K562 (cell line): ENCODE results near the gene FSTL1. TPM values are rescaled to one million over a fixed set of nuclear protein-coding genes. Genes with fewer than 3 reads are reported as not detected.

Source experiments
- ATAC-seq: fragments of 200-7000 bp; cut with Tn5 transposase; 3 replicates; pipeline ENCODE4 v1.9.1; 2020; ENCODE audit warnings: moderate library complexity
- BruUV-seq: library from RNA; stranded (reverse); fragments of 400-500 nt; replicated peaks from 2 replicates; lab custom pipeline; 2021; lab: Mats Ljungman, UMichigan
- CTCF ChIA-PET: fragments of 300-600 bp; formaldehyde crosslinking; extraction: SDS; loops from one replicate; lab custom pipeline; 2021; ENCODE audit warnings: low intra/inter-chr PET ratio; lab: Yijun Ruan, JAX
- POLR2A ChIA-PET: fragments of 300-600, 350-650 bp; sonication (Branson Sonifier 250); formaldehyde crosslinking; extraction: SDS; loops from one replicate; lab custom pipeline; 2021; ENCODE audit warnings: antibody characterized with exemption, inconsistent platforms; lab: Yijun Ruan, JAX
- DNase-seq, 4 experiments: peaks; one replicate each; pipeline versions ENCODE4 v3.0.0 to v3.0.0-alpha.2; 2011 to 2018; ENCODE audit warnings: low spot score in 3 of 4, mixed read lengths in 3 of 4; ENCODE audit errors: extremely low read depth in 1 of 4
- FAIRE-seq: peaks from 2 replicates; lab custom pipeline; 2011; peaks lifted over from hg19 to GRCh38; lab: Jason Lieb, UNC
- H2AFZ ChIP-seq: 2 replicates; pipeline ENCODE4 v1.6.0; 2011; ENCODE audit warnings: low read depth, low read length, control low read depth, inconsistent platforms
- H3K27ac ChIP-seq: fragments of 200-600 bp; 3 replicates; pipeline ENCODE4 v1.8.0; 2011; ENCODE audit warnings: low read depth, mild to moderate bottlenecking, control low read depth, inconsistent platforms, low read length, moderate library complexity, mixed read lengths; ENCODE audit errors: extremely low read depth
- H3K27me3 ChIP-seq, 2 experiments: fragments of 300-600 bp in 1 of 2; 2 replicates in 1 of 2; 3 replicates in 1 of 2; pipeline versions ENCODE4 v1.6.0 to v1.8.0; 2011; ENCODE audit warnings: inconsistent platforms in 2 of 2, low read length in 2 of 2, mild to moderate bottlenecking in 1 of 2, mixed read lengths in 1 of 2, moderate library complexity in 1 of 2; ENCODE audit not compliant: control insufficient read depth in 2 of 2, insufficient read depth in 2 of 2
- H3K36me3 ChIP-seq: fragments of 300-600 bp; 3 replicates; pipeline ENCODE4 v1.8.0; 2011; ENCODE audit warnings: mild to moderate bottlenecking, low read length, inconsistent platforms; ENCODE audit not compliant: control insufficient read depth, insufficient read depth
- H3K4me1 ChIP-seq, 2 experiments: fragments of 200-600 bp in 1 of 2; replicated peaks in 1 of 2; 2 replicates in 1 of 2; 3 replicates in 1 of 2; pipeline versions ENCODE4 v1.5.1 to v1.8.0; 2011; ENCODE audit warnings: inconsistent platforms in 2 of 2, low read length in 2 of 2, mild to moderate bottlenecking in 1 of 2, mixed read lengths in 1 of 2, moderate library complexity in 1 of 2; ENCODE audit not compliant: control insufficient read depth in 2 of 2, insufficient read depth in 2 of 2
- H3K4me2 ChIP-seq: 2 replicates; pipeline ENCODE4 v1.6.1; 2011; ENCODE audit warnings: low read length, control low read depth, inconsistent platforms, mixed read lengths; ENCODE audit not compliant: insufficient read depth
- H3K4me3 ChIP-seq: fragments of 200-600 bp; sonication (generic), shearing (Covaris generic); 2 replicates; pipeline ENCODE4 v1.5.1; 2016; ENCODE audit warnings: control low read depth, inconsistent platforms
- H3K79me2 ChIP-seq: fragments of 200-600 bp; 3 replicates; pipeline ENCODE4 v1.8.0; 2011; ENCODE audit warnings: low read length, inconsistent platforms; ENCODE audit not compliant: control insufficient read depth, insufficient read depth
- H3K9ac ChIP-seq, 2 experiments: 2 replicates each; pipeline versions ENCODE4 v1.6.0 to v1.6.1; 2011; ENCODE audit warnings: low read depth in 2 of 2, low read length in 2 of 2, control low read depth in 1 of 2, inconsistent platforms in 1 of 2, mild to moderate bottlenecking in 1 of 2, mixed read lengths in 1 of 2; ENCODE audit not compliant: insufficient read depth in 1 of 2
- H3K9me1 ChIP-seq: one replicate; pipeline ENCODE4 v1.6.0; 2011; ENCODE audit warnings: inconsistent platforms, mild to moderate bottlenecking, low read length, moderate library complexity; ENCODE audit not compliant: control insufficient read depth, insufficient read depth
- H3K9me3 ChIP-seq: replicated peaks from 2 replicates; pipeline ENCODE4 v1.5.1; 2011; ENCODE audit warnings: low read depth, low read length, inconsistent platforms; ENCODE audit not compliant: control insufficient read depth, insufficient read depth
- H4K20me1 ChIP-seq: replicated peaks from 2 replicates; pipeline ENCODE4 v1.6.1; 2011; ENCODE audit warnings: low read length, inconsistent platforms, mixed read lengths; ENCODE audit not compliant: control insufficient read depth, insufficient read depth
- CAMTA2 ChIP-seq: fragments of 250-450 bp; sonication (Bioruptor Pico); conservative IDR thresholded peaks from 2 replicates; pipeline ENCODE4 v1.5.1; 2022
- ESRRB ChIP-seq: fragments of 250-450 bp; sonication (Bioruptor Pico); IDR thresholded peaks from 2 replicates; pipeline ENCODE4 v1.5.0; 2020; ENCODE audit warnings: mild to moderate bottlenecking, moderate library complexity, borderline replicate concordance
- ETV5 ChIP-seq: sonication (generic); formaldehyde crosslinking; IDR thresholded peaks from 2 replicates; pipeline ENCODE4 v1.4.0; 2020; ENCODE audit warnings: low read depth, mild to moderate bottlenecking, missing genetic modification reagents
- FOXJ2 ChIP-seq: fragments of 200-800 bp; sonication (Bioruptor generic); IDR thresholded peaks from 2 replicates; pipeline ENCODE4 v1.6.1; 2016; ENCODE audit warnings: missing genetic modification characterization, missing compliant biosample characterization
- HOXB6 ChIP-seq: fragments of 250-450 bp; sonication (Bioruptor Pico); IDR thresholded peaks from 2 replicates; pipeline ENCODE4 v1.5.1; 2022; ENCODE audit warnings: mild to moderate bottlenecking, borderline replicate concordance
- HSF4 ChIP-seq: fragments of 250-450 bp; sonication (Bioruptor Pico); IDR thresholded peaks from 2 replicates; pipeline ENCODE4 v2.1.2; 2022; ENCODE audit warnings: mild to moderate bottlenecking, moderate library complexity, borderline replicate concordance
- SMAD3 ChIP-seq: fragments of 450-650 bp; formaldehyde crosslinking; conservative IDR thresholded peaks from 2 replicates; pipeline ENCODE4 v1.4.0; 2020; ENCODE audit warnings: mild to moderate bottlenecking
- ZNF134 ChIP-seq: fragments of 250-450 bp; sonication (Bioruptor Pico); conservative IDR thresholded peaks from 2 replicates; pipeline ENCODE4 v1.4.0; 2020
- ZNF232 ChIP-seq: sonication (generic); formaldehyde crosslinking; IDR thresholded peaks from 2 replicates; pipeline ENCODE4 v1.8.0; 2022; ENCODE audit warnings: mild to moderate bottlenecking, missing genetic modification reagents
- ZNF253 ChIP-seq: fragments of 250-450 bp; sonication (Bioruptor Pico); conservative IDR thresholded peaks from 2 replicates; pipeline ENCODE4 v1.6.1; 2021; ENCODE audit warnings: mild to moderate bottlenecking
- ZNF696 ChIP-seq: fragments of 250-450 bp; sonication (Bioruptor Pico); conservative IDR thresholded peaks from 2 replicates; pipeline ENCODE4 v1.4.0; 2020; ENCODE audit warnings: mild to moderate bottlenecking, moderate library complexity
- WGBS: fragments of 100-300 bp; shearing (Covaris generic); methylation state at CpG from one replicate; pipeline ENCODE4 v1.1.6; 2016; ENCODE audit warnings: low coverage, mixed read lengths; ENCODE audit not compliant: insufficient coverage; ENCODE audit errors: missing lambda C conversion rate; 5-methylcytosine and 5-hydroxymethylcytosine counted together
- in situ Hi-C: fragments of 300-500 bp; cut with MboI; formaldehyde crosslinking; loops from 4 replicates; pipeline ENCODE4 v1.15.0; 2018; ENCODE audit warnings: inconsistent platforms, mixed read lengths
- intact Hi-C: fragments of 100-400 bp; cut with micrococcal nuclease; formaldehyde crosslinking; loops from 2 replicates; pipeline ENCODE4 v1.14.2; 2022
- polyA plus RNA-seq, 8 experiments: library from polyadenylated mRNA; depleted of rRNA in 4 of 8; stranded (reverse) in 5 of 8; unstranded in 3 of 8; fragments of >200 nt; fragmentation: Nextera tagmentation in 2 of 8; fragmentation: Illumina TruSeq in 1 of 8; extraction: Ambion mirVana in 2 of 8; extraction: Trizol in 1 of 8; gene quantifications; 2 replicates each; pipeline versions ENCODE4 v1.2.1 to v1.2.3, GENCODE V29; 2011 to 2014; ENCODE audit warnings: inconsistent platforms in 1 of 8, missing spikeins in 1 of 8
- total RNA-seq, 7 experiments: library from RNA; depleted of rRNA in 6 of 7; stranded (reverse); fragments of >200 nt in 6 of 7; fragmentation: Illumina TruSeq in 2 of 7; extraction: Trizol in 2 of 7; gene quantifications; 2 replicates each; pipeline versions ENCODE4 v1.2.1 to v1.2.3, GENCODE V29; 2011 to 2021; ENCODE audit warnings: low replicate concordance in 1 of 7
- TF ChIP-seq, protein P1 (sequence below): fragments of 200-400 bp; formaldehyde crosslinking; IDR thresholded peaks from 2 replicates; pipeline ENCODE4 v1.6.1; 2017; ENCODE audit warnings: mild to moderate bottlenecking, low read depth, low read length, moderate library complexity
- TF ChIP-seq, protein P2 (sequence below): fragments of 450-650 bp; IDR thresholded peaks from 2 replicates; pipeline ENCODE4 v1.6.1; 2016; ENCODE audit warnings: low read depth, mild to moderate bottlenecking, moderate library complexity
- TF ChIP-seq, protein P3 (sequence below): fragments of 450-650 bp; formaldehyde crosslinking; IDR thresholded peaks from 2 replicates; pipeline ENCODE4 v1.4.0; 2022; ENCODE audit warnings: missing genetic modification characterization

FSTL1 gene
- total and polyA plus RNA-seq, 9 of the 15 experiments (the other 6 are each of a cell fraction or from before 2014, with no cell fraction given): 0.01 to 0.58 (median 0.08) TPM; not detected in 2

DNA sequence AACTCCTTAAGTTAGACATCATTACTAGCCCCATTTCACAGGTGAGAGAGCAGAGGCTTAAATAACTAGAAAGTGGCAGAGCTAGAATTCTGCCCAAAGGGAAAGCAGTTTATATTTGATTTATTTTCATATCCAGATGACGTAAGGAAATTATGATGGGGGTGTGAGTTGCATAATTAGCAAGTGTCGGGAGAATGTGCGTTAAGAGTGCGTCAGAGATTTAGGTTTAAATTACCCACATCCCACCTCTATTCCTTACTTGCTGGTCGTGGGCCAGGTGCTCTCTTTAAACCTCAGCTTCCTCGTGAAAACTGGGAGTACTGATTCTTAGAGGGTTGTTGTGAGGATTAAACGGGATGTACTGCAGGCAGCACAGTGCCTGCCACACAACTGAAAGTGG is 32.3 kb downstream of the FSTL1 start:
- no peak overlapping the region for H3K4me3 ChIP-seq
- H3K9me1 ChIP-seq: no peaks in the 10 kb centered on the region
- no peaks in the 10 kb centered on the region for H3K36me3 ChIP-seq
- TF ChIP-seq SMAD3 (CRISPR knock-in tag) (no peak), CAMTA2 (no peak), ZNF232 (no peak), ZNF134 (CRISPR knock-in tag) (no peak), ZNF696 (no peak), FOXJ2 (tag) (no peak), HOXB6 (CRISPR knock-in tag) (no peak), HSF4 (CRISPR knock-in tag) (no peak), ESRRB (CRISPR knock-in tag) (no peak), ZNF253 (CRISPR knock-in tag) (no peak), ETV5 (no peak)
- TF ChIP-seq, protein P1, sequence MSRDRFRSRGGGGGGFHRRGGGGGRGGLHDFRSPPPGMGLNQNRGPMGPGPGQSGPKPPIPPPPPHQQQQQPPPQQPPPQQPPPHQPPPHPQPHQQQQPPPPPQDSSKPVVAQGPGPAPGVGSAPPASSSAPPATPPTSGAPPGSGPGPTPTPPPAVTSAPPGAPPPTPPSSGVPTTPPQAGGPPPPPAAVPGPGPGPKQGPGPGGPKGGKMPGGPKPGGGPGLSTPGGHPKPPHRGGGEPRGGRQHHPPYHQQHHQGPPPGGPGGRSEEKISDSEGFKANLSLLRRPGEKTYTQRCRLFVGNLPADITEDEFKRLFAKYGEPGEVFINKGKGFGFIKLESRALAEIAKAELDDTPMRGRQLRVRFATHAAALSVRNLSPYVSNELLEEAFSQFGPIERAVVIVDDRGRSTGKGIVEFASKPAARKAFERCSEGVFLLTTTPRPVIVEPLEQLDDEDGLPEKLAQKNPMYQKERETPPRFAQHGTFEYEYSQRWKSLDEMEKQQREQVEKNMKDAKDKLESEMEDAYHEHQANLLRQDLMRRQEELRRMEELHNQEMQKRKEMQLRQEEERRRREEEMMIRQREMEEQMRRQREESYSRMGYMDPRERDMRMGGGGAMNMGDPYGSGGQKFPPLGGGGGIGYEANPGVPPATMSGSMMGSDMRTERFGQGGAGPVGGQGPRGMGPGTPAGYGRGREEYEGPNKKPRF: no peak
- TF ChIP-seq, protein P2, sequence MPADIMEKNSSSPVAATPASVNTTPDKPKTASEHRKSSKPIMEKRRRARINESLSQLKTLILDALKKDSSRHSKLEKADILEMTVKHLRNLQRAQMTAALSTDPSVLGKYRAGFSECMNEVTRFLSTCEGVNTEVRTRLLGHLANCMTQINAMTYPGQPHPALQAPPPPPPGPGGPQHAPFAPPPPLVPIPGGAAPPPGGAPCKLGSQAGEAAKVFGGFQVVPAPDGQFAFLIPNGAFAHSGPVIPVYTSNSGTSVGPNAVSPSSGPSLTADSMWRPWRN: no peak
- TF ChIP-seq, protein P3, sequence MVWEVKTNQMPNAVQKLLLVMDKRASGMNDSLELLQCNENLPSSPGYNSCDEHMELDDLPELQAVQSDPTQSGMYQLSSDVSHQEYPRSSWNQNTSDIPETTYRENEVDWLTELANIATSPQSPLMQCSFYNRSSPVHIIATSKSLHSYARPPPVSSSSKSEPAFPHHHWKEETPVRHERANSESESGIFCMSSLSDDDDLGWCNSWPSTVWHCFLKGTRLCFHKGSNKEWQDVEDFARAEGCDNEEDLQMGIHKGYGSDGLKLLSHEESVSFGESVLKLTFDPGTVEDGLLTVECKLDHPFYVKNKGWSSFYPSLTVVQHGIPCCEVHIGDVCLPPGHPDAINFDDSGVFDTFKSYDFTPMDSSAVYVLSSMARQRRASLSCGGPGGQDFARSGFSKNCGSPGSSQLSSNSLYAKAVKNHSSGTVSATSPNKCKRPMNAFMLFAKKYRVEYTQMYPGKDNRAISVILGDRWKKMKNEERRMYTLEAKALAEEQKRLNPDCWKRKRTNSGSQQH (CRISPR knock-in tag): no peak
- CTCF ChIA-PET: no interaction called here
- H3K27me3 ChIP-seq: peaks cover 0 to 3% of the 10 kb centered on the region in 2 experiments; a peak in 1 of 5 replicates
- DNase-seq (no peak), FAIRE-seq (no peak), ATAC-seq (no peak)
- H3K4me1 ChIP-seq: no peaks in the 10 kb centered on the region
- POLR2A ChIA-PET: interaction anchor here (0.6 to 0.8 kb wide), 3 partner anchors 323 to 1345 kb away, joined by 3 read pairs; no protein-coding TSS in a partner anchor
- in situ Hi-C loops: no loop called here
- H3K27ac ChIP-seq: no peak overlapping the region
- H4K20me1 ChIP-seq: no peaks in the 10 kb centered on the region
- intact Hi-C loops: loop anchor here (5.0 to 10.0 kb wide), 2 partner anchors 379 to 524 kb away; no protein-coding TSS in a partner anchor
- WGBS: 24% methylated on average over 7 of the region's 7 CpGs
- BruUV-seq: no TSS peak
- no peak overlapping the region for H2AFZ ChIP-seq
- no peak overlapping the region for H3K9ac ChIP-seq
- no peak overlapping the region for H3K4me2 ChIP-seq
- no peaks in the 10 kb centered on the region for H3K79me2 ChIP-seq
- no peaks in the 10 kb centered on the region for H3K9me3 ChIP-seq
